ENCODE data around the gene IGSF8.

IGSF8 gene

DNA sequence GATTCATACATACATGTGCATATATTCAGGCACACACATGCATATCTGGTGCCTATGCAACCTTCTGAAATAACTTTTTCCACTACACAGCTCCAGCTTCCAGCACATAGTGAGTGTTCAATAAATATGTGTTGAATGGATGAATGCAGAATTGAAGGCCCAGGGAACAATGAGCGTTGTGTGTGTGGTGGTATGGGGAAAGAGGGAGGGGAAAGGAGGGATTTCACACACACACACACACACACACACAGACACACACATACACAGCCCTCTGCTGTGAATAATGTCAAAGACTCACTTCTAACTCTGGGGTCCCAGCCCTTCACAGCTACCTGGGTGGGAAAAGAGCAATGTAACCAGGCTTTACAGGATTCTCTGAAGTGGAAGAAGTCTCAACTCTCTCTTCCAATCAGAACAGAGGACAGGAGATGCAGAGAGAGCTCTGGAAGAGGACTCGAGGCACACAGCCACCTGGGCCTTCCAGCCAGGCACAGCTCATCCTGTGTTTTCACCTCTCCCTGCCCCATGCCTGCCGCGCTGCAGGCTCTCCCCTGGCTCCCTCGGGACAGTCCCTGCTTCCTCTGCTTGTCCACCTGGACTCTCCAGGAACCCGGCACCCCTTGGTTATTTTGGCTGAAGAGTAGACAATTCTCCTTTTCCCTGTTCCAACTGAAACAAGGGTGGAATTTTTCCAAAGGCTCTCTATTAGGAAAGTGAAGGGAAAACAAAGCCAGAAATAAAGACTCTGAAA lies 5.4 kb upstream of the IGSF8 start:
- peak; percentile 53 for DNase-seq

GRCh38 chr1:160101717-160102522 lies 3.5 kb upstream of the IGSF8 start:
- no peak for DNase-seq

DNA sequence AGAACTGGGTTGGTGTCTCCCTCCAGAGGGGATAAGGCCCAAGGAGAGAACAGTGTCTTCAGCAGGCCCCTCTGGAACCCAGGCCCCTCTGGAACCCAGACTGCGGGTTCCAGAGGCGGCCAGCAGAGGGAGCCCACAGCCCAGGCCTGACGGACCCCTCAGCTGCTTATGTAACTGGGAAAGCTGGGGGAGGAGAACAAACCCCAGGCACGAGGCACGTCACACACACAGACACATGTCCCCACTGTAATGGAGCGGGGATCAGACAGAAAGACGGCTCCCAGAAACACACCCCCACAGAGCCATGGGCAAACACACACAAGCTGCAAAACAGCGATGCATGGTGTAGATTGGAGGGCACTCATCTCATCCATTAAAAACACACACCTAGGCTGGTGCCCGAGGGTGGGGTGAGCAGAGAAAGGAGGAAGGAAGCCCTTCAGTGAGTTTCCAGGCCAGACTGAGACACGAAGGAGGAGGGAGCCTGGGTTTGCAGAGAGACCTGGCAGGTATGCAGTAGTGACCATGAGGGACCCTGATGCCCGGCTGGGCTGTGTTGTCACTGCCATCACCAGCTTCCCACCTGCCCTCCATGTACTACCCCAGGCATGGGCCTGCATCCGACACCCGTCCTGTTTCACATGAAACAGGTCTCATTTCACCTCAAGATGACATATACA lies 2.8 kb upstream of the IGSF8 start:
- peak; percentile 84 for DNase-seq

GRCh38 chr1:160099716-160100375 lies 1.4 kb upstream of the IGSF8 start:
- no peak for DNase-seq

- DNase-seq: peak; percentile 98
Observed at GRCh38 chr1:160098852-160099561, 588 bp upstream of the IGSF8 start.

- DNase-seq: no peak
Observed at GRCh38 chr1:160097151-160097910, 1.1 kb downstream of the IGSF8 start.

DNA sequence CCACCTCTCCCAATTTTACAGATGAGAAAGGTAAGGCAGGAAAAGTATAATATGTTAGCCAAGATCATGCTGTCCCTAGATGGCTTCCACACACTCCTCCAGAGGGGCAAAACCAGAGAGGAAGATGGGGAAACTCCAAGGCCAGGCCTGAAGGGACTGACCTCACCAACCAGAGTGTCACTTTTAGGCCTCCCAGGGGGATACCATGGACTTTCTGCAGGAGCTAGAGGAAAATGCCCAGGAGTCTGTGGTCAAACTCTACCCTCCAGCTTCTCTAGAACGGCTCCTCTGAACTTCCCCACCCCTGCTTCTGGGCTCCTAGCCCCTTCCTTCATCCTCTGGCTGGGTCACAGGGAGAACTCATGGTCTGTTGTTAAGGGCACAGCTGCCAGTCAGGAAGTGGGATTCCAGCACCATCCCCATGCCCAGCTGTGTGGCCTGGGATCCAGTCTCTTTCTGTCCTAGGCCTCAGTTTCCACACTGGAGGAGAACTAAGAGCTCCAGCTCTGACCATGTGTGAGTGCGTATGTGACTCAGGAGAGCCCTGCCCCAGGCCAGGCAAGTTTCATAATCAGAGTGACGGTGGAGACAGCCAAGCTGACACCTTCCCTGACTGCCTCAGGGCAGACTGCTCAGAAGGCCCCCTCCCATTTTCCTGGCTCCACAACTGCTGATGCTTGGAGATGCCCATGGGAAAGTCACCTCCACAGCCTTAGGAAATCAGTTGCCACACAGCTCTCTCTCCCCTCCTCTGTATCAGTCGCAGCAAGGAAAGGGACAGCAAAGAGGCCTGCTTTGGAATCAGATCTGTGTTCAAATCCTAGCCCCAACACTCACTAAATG lies 1.9 kb downstream of the IGSF8 start:
- DNase-seq: no peak

DNA sequence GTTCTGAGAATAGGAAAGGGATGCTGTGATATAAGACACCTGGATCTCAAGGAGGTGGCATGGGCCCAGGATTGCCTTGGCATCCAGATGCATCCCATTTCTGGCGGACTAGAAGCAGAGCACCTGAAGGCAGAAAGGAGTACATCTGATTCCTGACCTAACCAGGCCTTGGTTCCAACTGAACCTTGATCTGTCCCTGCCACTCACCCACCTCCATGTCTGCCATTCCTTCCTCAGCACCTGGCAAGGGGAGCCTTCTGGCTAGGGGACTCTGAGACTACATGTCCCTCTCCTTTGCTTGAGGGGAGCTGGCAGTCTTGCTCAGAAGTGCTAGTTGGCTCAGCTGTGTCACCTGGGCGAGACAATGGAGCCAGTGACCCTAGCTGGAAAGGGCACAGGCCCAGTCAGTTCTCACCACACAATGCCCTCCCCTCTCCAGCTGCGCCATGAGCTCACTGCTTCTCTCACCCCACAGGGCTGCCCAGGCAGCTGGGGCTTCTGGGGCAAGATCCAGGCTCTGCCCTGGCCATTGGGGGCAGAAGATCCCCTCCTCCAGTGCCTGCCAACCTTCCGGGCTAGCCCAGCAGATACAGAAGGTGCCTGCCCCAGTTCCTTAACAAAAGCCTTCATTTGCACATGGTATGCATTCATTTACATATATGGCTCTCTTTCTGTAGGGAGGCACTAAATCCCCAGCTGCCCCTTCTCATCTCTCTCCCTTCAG lies 2.9 kb downstream of the IGSF8 start:
- DNase-seq: no peak

DNA sequence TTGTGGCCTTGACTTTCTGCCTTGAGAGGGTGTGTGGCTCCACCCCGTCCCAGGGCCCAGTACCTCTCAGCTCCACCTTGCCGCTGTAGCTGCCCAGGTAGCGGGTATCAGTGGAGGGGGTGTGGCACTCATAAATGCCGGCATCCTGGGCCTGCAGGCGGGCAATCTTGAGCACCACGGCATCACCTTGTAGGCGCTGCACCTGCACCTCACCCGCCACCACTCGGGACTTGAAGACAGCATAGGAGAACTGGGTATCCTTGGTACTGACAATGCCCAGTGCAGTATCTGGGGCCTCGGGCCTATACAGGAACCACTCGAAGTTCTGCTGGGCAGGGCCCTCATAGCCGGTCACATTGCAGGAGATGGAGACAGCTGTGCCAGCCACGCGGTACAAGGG lies 3.6 kb downstream of the IGSF8 start:
- peak; percentile 21 for DNase-seq

DNA sequence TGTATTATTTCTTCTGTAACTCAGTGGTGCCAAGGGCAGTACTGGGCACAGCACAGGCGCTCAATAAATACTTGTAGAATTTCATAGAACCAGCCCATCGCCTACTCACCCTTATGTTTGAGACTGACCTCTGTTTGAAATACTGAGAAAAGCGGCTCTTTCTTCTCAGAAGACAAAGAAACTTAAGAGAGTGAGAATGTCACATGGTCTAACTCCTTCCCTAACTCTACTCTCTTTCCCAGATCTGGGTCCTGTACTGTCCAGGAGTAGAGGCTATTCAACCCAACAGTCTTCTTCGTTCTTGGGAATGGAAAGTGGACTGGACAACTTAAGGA lies 4.2 kb downstream of the IGSF8 start:
- DNase-seq: no peak

- DNase-seq: peak; percentile 29
Observed at GRCh38 chr1:160093624-160094290, 4.7 kb downstream of the IGSF8 start.

DNA sequence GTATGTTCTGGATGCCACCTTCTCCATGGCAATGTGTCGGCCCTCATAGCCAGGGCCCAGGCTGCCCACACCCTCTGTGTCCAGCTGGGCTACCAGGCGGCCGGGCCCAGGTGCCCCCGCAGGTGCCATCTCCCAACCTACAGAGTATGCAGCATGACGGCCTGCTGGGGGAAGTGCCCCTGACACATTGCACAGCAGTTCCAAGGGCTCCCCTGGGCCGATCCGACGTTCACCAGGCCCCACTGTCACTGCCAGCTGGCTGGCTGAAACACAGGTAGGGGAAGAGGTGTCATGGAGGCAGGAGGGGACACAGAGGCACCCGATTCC lies 5.4 kb downstream of the IGSF8 start:
- no peak for DNase-seq

GRCh38 chr1:160092366-160093068 lies 5.9 kb downstream of the IGSF8 start:
- peak; percentile 35 for DNase-seq

GRCh38 chr1:160091666-160092223 lies 6.7 kb downstream of the IGSF8 start:
- peak; percentile 7 for DNase-seq

DNA sequence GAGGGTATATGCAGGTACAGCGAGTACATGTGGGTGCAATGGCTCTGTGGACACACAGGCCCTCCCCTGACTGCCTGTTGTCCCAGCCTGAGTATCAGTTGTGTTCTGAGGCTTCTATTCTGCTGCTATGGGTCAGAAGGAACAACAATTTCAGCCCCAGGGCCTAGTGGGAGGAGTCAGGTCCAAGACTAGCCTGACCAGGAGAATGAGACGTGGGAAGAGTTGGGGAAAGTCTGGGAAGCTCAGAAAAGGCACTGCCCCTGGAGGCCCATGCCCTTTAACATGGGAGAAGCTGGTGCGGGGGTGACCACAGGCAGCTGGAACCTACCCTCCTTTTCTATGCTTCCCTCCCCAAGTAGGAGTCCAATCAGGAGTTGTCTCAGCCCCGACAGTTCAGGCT lies 7.7 kb downstream of the IGSF8 start:
- no peak for DNase-seq

DNA sequence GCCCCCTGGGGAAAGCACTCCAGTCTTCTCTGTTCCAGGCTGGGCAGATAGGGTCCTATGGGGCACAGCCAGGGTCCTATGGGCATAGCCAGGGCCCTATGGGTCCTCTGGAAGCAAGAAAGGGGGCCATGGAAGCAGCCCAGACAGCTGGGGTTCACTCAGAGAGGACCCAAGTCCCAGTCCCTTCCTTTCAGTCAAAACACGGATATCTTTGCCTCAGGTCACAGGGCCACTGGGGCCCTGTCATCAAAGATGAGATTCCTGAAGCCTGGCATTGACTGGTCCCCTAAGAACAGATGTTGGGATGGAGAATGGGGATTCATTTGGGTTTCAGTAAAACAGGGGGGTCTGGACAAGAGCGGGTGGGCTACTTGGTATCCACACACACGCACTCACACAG lies 8.5 kb downstream of the IGSF8 start:
- no peak for DNase-seq

GRCh38 chr1:160087118-160087662 lies 11.2 kb downstream of the IGSF8 start:
- DNase-seq: no peak

GRCh38 chr1:160086456-160086892 lies 11.9 kb downstream of the IGSF8 start:
- DNase-seq: no peak

All from left hindlimb (tissue), 1 donor.